Spleen (tissue), 3 donors: ENCODE data around the gene PLXNA3.

Experiments
- POLR2A ChIP-seq, 3 donors: fragments of 450-650 bp; IDR thresholded peaks; one replicate each; pipeline ENCODE4 v1.5.1; 2017; ENCODE audit warnings: antibody characterized with exemption in 3 of 3, mild to moderate bottlenecking in 1 of 3
- POLR2AphosphoS5 ChIP-seq, 3 donors: sonication (generic); formaldehyde crosslinking; IDR thresholded peaks; one replicate each; pipeline ENCODE4 v1.5.1; 2017; ENCODE audit warnings: antibody characterized with exemption in 3 of 3

DNA sequence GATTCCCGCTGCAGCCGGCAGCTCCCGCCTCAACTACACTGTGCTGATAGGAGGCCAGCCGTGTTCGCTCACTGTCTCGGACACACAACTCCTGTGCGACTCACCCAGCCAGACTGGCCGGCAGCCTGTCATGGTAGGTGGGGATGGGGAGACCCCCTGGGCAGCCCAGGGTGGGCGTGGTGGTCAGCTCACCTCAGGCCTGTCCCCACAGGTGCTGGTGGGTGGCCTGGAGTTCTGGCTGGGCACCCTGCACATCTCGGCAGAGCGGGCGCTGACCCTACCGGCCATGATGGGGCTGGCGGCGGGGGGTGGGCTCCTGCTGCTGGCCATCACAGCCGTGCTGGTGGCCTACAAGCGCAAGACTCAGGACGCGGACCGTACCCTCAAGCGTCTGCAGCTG is 9.5 kb downstream of the PLXNA3 start:
- TF ChIP-seq POLR2AphosphoS5 (IDR thresholded peaks at IDR 0.05) (no peak), POLR2A (IDR thresholded peaks at IDR 0.05) (no peak)
